Transverse colon (tissue), 4 donors: Measurements from ENCODE around the gene VANGL1.

ENCODE experiments used
- CTCF ChIP-seq, 5 experiments: fragments of 200-600 bp in 3 of 5; fragments of 450-650 bp in 2 of 5; sonication (generic) in 3 of 5; IDR thresholded peaks; 1 replicate in 2 of 5; 2 replicates in 3 of 5; pipeline ENCODE4 v1.5.1; 2016 to 2017; ENCODE audit warnings: antibody characterized with exemption in 5 of 5, inconsistent platforms in 3 of 5, mild to moderate bottlenecking in 2 of 5, moderate library complexity in 1 of 5
- POLR2A ChIP-seq: fragments of 450-650 bp; IDR thresholded peaks from one replicate; pipeline ENCODE4 v1.6.1; 2016; ENCODE audit warnings: antibody characterized with exemption, mild to moderate bottlenecking, moderate library complexity
- POLR2AphosphoS5 ChIP-seq, 3 donors: sonication (generic); formaldehyde crosslinking; IDR thresholded peaks; one replicate each; pipeline ENCODE4 v1.6.1; 2016; ENCODE audit warnings: antibody characterized with exemption in 3 of 3

- TF ChIP-seq CTCF (IDR thresholded peaks at IDR 0.05): no peak
- TF ChIP-seq POLR2AphosphoS5 (IDR thresholded peaks at IDR 0.05): no peak
- no peak for TF ChIP-seq POLR2A
Measured at GRCh38 chr1:115604508-115604907, 37.3 kb upstream of the VANGL1 start.
